RCC 7860 (cell line): ENCODE data around the gene PVRIG.
"Not testable (repeated sequence)": the region's sequence is repeated elsewhere in the genome, so short reads cannot be mapped to it uniquely, and the experiment has no call there.

Source experiments
- DNase-seq: peaks from one replicate; pipeline ENCODE4 v3.0.0-alpha.2; 2015; ENCODE audit warnings: low spot score
- FAIRE-seq: peaks from 2 replicates; lab custom pipeline; 2012; peaks lifted over from hg19 to GRCh38; lab: Jason Lieb, UNC

The PVRIG gene

GRCh38 chr7:100192969-100193368 lies 26.8 kb upstream of the PVRIG start:
- FAIRE-seq (no peak), DNase-seq (no peak)

GRCh38 chr7:100195222-100195621 lies 24.5 kb upstream of the PVRIG start:
- FAIRE-seq, result no peak
- DNase-seq, result no peak

GRCh38 chr7:100195901-100196322 lies 23.8 kb upstream of the PVRIG start:
- FAIRE-seq, DNase-seq: not testable (repeated sequence)

- no peak for DNase-seq
- FAIRE-seq, result no peak
Observed at GRCh38 chr7:100198266-100198665, 21.5 kb upstream of the PVRIG start.

GRCh38 chr7:100200693-100201092 lies 19.1 kb upstream of the PVRIG start:
- DNase-seq (no peak), FAIRE-seq (no peak)

DNA sequence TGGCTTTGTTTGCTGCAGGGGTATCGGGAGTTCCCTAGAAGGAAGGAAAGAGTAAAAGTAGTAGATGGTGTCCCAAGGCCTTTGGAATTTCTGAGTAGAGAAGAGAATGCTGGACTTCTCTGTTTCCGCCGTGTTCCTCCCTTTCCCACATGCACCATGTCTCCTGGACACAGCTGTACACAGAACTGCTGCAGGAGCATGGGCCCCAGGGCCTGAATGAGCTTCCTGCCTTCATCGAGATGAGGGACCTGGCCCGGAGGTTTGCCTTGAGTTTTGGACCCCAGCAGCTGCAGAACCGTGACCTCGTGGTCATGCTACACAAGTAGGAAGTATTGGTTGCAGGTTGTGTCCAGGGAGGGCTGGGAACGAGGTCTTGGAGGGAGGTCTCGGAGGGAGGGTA lies 15.3 kb upstream of the PVRIG start:
- DNase-seq (no peak), FAIRE-seq (no peak)

DNA sequence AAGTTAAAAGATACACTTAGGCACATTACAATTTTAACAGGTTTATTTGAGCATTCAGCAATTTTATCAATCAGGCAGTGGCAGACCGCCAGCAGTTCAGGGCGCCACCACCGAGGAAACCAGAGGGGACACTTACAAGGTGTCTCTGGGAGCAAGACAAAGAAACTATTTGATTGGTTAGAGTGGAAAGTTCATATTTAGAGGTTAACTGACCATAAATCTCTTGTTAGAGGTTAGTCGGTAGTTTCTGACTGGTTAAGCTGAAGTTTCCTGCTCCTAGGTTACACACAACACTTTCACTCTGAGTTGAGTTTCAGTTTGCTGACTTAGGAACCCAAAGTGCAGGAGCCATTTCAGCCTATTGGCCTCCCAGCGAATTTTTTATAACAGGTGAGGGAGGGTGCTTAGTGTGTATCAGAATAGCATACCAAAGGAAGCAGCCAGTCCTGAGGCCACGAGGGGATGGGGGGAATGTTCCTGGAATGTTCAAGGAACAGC lies 10.8 kb upstream of the PVRIG start:
- DNase-seq, result no peak
- no peak for FAIRE-seq

DNA sequence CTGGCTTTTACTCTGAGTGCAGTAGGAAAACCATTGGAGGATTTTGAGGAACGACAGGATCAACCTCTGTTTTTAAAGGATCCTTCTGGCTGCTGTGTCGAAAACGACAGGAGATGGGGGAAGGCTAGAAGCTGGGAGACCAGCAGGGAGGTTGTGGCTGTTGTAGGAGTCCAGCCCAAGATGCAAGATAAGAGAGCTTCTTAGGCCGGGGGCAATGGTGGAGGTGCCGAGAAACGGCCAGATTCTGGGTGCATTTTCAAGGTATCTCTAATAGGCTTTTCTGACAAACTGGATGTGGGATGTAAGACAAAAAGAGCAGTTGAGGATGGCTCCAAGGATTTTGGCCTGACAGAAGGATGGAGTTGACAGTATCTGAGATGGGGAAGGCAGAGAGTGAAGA lies 10.3 kb upstream of the PVRIG start:
- FAIRE-seq, result no peak

GRCh38 chr7:100210805-100211204 lies 8.9 kb upstream of the PVRIG start:
- DNase-seq (no peak), FAIRE-seq (no peak)

More for the DNA sequence above, 10.3 kb upstream of the PVRIG start:
- no peak for DNase-seq

DNA sequence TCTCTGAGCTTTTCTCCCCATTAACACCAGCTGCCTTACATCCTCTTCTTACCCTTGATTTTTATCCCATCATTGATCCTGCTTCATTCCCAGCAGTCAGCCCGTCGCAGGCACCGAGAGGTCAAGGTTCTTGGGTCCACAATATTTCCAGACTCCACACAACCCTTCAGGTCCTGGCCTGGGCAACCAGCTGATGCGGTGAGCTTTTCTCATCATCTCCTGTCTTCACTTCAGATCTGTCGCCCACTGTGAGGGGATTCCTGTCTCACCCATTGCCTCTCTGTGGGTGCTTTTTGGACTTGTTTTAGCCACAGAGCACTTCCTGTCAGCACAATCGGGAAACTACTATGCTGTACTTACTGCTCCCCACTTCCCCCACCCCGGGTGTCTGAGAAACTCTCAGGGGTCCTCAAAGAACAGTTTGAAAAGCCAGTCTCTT lies 8.4 kb upstream of the PVRIG start:
- DNase-seq (no peak), FAIRE-seq (no peak)

- FAIRE-seq, result no peak
Observed at GRCh38 chr7:100212631-100213286, 7.0 kb upstream of the PVRIG start.

DNA sequence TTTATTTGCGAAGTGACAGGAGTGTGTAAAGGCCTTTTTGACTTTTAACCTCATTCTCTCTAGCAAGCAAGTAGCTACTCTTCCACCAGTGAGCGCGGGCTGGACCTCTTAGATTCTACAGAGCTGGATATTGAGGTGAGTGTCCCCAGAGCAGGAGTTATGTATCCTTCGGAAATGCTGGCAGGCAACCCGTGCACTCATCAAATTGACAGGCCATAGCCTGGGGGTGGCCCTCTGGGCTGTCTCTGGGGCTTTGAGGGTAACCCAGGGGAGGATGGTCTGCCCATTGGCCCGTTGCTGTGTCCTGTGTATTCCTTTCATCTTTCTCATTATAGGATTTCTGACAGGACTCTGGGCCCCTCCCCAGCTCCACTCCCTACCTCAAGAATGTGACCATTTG lies 6.1 kb upstream of the PVRIG start:
- no peak for FAIRE-seq

More at GRCh38 chr7:100212631-100213286, 7.0 kb upstream of the PVRIG start:
- DNase-seq, result no peak

DNA sequence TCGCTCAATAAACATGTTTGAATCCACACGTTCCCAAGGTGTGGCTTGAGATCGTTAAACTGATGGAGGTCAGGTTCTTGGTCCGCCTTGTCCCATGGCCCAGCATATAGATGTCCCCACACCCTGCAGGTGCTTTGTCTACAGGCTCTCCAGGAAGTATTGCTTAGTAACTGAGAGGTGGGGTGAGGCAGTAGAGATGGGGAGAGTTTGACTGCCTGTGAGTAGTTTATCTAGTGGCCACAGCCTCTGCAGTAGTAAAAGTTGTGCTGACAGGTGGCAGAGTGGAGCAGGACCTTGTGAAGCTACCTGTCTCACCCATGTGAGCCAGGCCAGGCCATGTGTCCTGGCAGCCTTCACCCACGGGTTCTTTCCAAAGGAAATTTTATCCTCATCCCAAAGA lies 5.4 kb upstream of the PVRIG start:
- DNase-seq, FAIRE-seq: not testable (repeated sequence)

More for the DNA sequence above, 6.1 kb upstream of the PVRIG start:
- no peak for DNase-seq

DNA sequence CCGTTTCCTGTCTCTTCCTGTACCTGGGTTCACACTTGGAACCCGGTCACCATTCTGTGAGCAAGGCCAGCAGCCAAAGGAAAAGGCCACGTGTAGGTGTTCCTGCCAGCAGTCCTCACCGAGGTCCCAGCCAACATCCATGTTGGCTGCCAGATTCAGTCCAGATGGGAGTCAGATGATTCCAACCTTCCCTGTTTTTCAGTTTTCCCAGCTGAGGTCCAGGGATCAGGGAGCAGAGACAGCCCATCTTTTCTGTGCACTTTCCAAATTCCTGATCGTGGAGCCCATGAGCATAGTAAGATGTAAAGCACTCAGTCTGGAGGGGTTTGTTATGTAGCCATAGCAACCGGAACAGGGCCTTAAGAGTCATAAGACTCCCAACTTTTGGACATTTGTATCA lies 3.9 kb upstream of the PVRIG start:
- FAIRE-seq, result no peak
- DNase-seq, result no peak

DNA sequence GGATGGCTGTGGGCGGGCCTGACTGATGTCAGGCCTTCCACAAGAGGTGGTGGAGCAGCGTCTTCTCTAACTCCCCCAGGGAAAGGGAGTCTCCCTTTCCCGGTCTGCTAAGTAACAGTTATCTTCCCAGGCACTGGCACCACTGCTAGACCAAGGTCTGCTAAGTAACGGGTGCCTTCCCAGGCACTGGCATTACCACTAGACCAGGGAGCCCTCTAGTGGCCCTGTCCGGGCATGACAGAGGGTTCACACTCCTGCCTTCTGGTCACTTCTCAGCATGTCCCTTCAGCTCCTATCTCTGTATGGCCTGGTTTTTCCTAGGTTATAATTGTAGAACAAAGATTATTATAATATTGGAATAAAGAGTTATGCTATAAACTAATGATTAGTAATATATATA lies 1.8 kb upstream of the PVRIG start:
- FAIRE-seq, result peak; percentile 58
- peak; percentile 37 for DNase-seq

DNA sequence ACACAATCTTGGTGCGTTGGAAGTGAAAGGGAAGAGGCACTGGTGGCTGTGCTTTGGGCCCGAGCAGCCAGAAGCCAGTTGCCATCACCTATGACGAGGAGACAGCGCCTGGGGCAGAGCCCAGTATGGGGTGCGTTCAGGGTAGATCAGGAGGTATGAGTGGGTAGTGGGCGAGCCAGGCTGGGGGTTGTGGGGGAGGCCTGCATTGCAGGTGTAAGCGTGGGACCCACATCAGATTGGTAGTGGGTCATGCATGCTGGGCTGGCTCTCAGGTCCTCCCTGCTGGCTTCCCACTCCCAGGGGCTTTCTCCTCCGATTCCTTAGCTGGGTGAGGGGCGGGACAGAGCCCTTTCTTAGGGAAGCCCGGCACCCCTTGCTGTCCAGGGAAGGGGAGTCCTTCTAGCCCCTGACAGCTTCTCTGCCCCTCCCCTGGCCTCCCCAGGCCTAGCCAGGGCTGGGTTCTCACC lies 445 bp upstream of the PVRIG start:
- no peak for DNase-seq
- FAIRE-seq, result no peak

- no peak for FAIRE-seq
- no peak for DNase-seq
Observed at GRCh38 chr7:100220586-100221230, 959 bp downstream of the PVRIG start.

GRCh38 chr7:100221231-100221718 lies 1.5 kb downstream of the PVRIG start:
- DNase-seq (no peak), FAIRE-seq (no peak)

DNA sequence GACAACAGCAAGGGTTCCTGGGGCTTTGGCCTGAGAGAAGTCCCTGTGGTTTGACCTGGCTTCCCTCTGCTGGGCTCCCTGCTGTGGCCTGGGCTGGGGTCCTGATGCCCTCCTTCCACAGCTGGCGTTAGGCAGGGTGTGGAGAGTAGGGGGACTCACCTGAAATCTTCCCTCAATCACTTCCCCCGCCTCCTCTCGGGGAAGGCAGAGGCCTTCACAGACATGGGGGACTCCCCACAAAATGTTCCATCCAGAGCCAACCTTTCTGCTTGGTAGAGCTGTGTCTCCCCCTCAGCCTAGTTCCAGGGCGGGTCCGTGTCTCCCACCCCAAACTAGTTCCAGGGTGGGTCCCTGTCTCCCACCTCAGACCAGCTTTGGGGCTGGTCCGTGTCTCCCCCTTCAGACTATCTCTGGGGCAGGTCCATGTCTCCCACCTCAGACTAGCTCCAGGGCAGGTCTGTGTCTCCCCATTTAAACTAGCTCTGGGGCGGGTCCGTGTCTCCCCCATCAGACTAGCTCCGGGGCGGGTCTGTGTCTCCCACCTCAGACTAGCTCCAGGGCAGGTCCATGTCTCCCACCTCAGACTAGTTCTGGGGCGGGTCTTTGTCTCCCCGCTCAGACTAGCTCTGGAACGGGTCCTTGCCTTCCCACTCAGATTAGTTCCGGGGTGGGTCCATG lies 2.2 kb downstream of the PVRIG start:
- DNase-seq (no peak), FAIRE-seq (no peak)

DNA sequence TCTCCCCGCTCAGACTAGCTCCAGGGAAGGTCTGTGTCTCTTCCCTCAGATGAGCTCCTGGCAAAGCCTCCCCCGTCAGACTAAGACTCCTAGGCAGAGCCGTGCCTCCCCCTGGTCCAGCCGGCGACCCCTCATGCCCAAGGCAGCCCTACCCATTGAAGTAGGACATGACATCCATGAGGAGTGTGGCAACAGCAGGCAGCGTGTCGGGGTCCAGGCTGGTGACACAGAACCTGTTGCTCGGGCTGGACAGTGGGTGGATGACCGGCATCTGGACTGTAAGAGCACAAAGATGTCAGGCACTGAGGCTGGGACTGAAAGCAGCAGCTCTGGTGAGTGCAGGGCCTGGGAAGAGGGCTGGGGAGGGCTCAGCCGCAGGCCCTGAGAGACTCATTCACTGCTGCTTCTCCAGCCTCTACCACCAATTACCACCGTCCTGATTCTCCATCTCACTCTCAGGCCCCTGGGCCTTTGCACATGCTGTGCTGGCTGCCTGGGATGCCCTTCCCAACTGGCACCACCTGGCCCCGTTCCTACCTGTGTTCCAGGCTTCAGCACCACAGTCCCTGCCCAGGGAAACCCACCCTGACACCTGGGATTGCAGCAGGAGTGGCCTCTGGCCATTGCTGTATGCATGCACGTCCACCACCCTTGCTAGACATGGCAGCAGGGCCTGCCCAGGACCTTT lies 2.8 kb downstream of the PVRIG start:
- FAIRE-seq, result no peak
- no peak for DNase-seq

GRCh38 chr7:100223376-100223927 lies 3.7 kb downstream of the PVRIG start:
- not testable (repeated sequence) for FAIRE-seq

More at GRCh38 chr7:100223376-100223927, 3.7 kb downstream of the PVRIG start:
- not testable (repeated sequence) for DNase-seq
